Progenitor cell of endocrine pancreas (in vitro differentiated cells): ENCODE results near the gene ZNF883. TPM values are rescaled to one million over a fixed set of nuclear protein-coding genes. Genes with fewer than 3 reads are reported as not detected.
"Not testable (repeated sequence)": the region's sequence is repeated elsewhere in the genome, so short reads cannot be mapped to it uniquely, and the experiment has no call there.

Experiments used
- DNase-seq: peaks from one replicate; pipeline ENCODE4 v3.0.0; 2021; ENCODE audit warnings: low spot score; ENCODE audit not compliant: unreplicated experiment
- H3K27ac Mint-ChIP-seq: 2 replicates; pipeline ENCODE4 v1.8.0; 2021; ENCODE audit warnings: mild to moderate bottlenecking, moderate library complexity, mixed read lengths
- H3K27me3 Mint-ChIP-seq: 2 replicates; pipeline ENCODE4 v1.8.0; 2021; ENCODE audit warnings: mixed read lengths
- H3K36me3 Mint-ChIP-seq: 2 replicates; pipeline ENCODE4 v1.8.0; 2022; ENCODE audit warnings: mixed read lengths; ENCODE audit not compliant: insufficient read depth
- H3K4me1 Mint-ChIP-seq: 2 replicates; pipeline ENCODE4 v1.8.0; 2021; ENCODE audit warnings: low read depth, mixed read lengths
- H3K4me3 Mint-ChIP-seq: 2 replicates; pipeline ENCODE4 v1.8.0; 2021; ENCODE audit warnings: low read depth, mild to moderate bottlenecking, moderate library complexity, mixed read lengths
- H3K9me3 Mint-ChIP-seq: 2 replicates; pipeline ENCODE4 v1.8.0; 2021; ENCODE audit warnings: low read depth, mixed read lengths
- long read RNA-seq: library from polyadenylated mRNA; unstranded; transcript quantifications from one replicate; pipeline ENCODE4 v2.0.0, GENCODE V29; 2020
- total RNA-seq: library from RNA; stranded (reverse); gene quantifications from 2 replicates; pipeline ENCODE4 v1.2.1, GENCODE V29; 2021
- TF ChIP-seq, protein P1 (sequence below): fragments of 200-600 bp; sonication (generic); IDR thresholded peaks from one replicate; pipeline ENCODE4 v1.5.0; 2021; ENCODE audit warnings: antibody characterized with exemption, mild to moderate bottlenecking; ENCODE audit not compliant: unreplicated experiment

ZNF883 gene
- 14.1 and 16.5 TPM in 2 replicates for total RNA-seq
- long read RNA-seq, transcript ZNF883-201 (5 exons, 2,414 nt): major isoform, 13 of 23 reads
- long read RNA-seq, partial matches to known transcripts: 10 of 23 reads
- long read RNA-seq, other reads (novel, unspliced or antisense): 0 of 23 reads

- TF ChIP-seq, protein P1, sequence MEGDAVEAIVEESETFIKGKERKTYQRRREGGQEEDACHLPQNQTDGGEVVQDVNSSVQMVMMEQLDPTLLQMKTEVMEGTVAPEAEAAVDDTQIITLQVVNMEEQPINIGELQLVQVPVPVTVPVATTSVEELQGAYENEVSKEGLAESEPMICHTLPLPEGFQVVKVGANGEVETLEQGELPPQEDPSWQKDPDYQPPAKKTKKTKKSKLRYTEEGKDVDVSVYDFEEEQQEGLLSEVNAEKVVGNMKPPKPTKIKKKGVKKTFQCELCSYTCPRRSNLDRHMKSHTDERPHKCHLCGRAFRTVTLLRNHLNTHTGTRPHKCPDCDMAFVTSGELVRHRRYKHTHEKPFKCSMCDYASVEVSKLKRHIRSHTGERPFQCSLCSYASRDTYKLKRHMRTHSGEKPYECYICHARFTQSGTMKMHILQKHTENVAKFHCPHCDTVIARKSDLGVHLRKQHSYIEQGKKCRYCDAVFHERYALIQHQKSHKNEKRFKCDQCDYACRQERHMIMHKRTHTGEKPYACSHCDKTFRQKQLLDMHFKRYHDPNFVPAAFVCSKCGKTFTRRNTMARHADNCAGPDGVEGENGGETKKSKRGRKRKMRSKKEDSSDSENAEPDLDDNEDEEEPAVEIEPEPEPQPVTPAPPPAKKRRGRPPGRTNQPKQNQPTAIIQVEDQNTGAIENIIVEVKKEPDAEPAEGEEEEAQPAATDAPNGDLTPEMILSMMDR: peak; percentile 10
- peaks cover 5% of the 10 kb centered on the region for H3K4me1 Mint-ChIP-seq
- peaks cover 9% of the 10 kb centered on the region for H3K27me3 Mint-ChIP-seq
- peak within 1 kb of the TSS; percentile 88 for H3K27ac Mint-ChIP-seq
- DNase-seq: peak; percentile 36
- peaks cover 37% of the 10 kb centered on the region for H3K9me3 Mint-ChIP-seq
- peaks cover 26% of the 10 kb centered on the region for H3K36me3 Mint-ChIP-seq
- peak within 1 kb of the TSS; percentile 88 for H3K4me3 Mint-ChIP-seq
Observed at GRCh38 chr9:113011911-113012381, at the start of gene ZNF883. Gene ZNF883 (minus strand): TSS chr9:113012192.

DNA sequence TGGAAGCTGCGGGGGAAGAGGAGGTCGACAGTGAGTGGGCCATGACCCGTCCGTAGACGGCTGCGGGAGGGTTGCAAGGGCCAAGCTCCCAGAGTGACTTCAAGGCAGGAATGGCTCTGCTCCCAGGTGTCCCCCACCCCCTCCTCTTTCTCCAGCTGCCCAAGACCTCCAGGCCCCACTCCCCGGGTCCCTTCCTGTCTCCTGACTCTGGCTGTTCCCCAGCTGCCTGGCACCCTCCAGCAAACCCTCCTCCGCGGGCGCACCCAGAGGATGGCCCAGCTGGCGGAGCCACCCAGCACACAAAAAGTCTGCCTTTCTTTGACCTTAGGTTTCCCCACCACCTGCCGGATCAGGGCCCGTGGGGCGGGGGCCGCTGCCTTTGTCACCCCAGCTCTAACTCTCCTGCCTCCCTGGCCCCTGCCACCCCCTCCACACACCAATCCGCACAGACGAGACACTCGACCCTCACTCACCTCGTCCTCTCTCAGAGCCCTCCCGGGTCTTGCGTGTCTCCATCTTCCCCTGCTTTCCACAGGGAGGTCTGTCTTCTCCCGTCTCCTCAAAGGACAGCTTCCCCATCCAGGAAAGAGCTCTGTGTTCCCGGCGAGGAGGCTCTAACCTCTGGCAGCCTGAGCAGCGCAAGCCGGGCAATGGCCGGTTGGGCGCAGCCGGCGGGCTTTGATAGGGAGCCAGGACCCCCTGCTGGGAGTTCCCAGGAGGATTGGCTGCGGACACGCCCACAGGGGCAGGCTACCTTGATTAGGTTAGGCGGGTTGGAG lies 49.3 kb upstream of the ZNF883 start:
- H3K4me1 Mint-ChIP-seq, H3K4me3 Mint-ChIP-seq, H3K36me3 Mint-ChIP-seq, H3K9me3 Mint-ChIP-seq, DNase-seq, H3K27ac Mint-ChIP-seq: not testable (repeated sequence)
- H3K27me3 Mint-ChIP-seq: peaks cover 12% of the 10 kb centered on the region

DNA sequence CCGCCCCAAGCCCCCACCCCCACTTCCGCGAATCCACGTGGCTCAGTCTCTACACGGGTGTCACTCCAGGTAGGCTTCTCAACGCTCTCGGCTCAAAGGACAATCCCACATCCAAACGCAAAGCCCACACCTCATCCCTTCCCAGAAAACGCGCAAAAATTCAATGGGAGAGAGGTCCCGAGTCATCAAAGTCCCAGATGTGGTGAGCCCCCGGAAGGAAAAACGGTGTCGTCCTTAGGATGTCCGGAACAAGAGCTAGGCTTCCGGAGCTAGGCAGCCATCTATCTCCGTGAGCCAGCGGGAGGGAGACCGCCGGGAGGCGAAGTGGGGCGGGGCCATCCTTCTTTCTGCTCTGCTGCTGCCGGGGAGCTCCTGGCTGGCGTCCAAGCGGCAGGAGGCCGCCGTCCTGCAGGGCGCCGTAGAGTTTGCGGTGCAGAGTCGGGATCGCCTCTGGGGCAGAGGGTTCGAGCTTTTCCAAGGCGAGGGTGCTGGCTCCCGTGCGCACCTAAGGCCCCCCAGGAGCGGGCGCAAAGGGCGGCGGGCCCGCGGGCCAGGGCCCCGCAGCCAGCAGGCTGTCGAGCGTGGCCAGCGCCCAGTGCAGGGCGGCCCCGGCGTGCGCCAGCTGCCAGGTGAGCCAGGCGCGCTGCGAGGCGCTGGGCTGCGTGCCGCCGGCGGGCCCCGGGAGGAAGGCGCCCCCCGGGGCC lies 47.7 kb upstream of the ZNF883 start:
- DNase-seq, H3K36me3 Mint-ChIP-seq, H3K9me3 Mint-ChIP-seq, H3K4me3 Mint-ChIP-seq, H3K4me1 Mint-ChIP-seq, H3K27ac Mint-ChIP-seq: not testable (repeated sequence)
- peaks cover 12% of the 10 kb centered on the region for H3K27me3 Mint-ChIP-seq

GRCh38 chr9:113057193-113057592 lies 45.2 kb upstream of the ZNF883 start:
- DNase-seq: no peak
- H3K9me3 Mint-ChIP-seq: peaks cover 6% of the 10 kb centered on the region
- H3K4me1 Mint-ChIP-seq: no peaks in the 10 kb centered on the region
- peaks cover 12% of the 10 kb centered on the region for H3K27me3 Mint-ChIP-seq
- H3K36me3 Mint-ChIP-seq: no peaks in the 10 kb centered on the region
- H3K27ac Mint-ChIP-seq: no peak overlapping the region
- TF ChIP-seq, protein P1: no peak
- H3K4me3 Mint-ChIP-seq: no peak overlapping the region

- Mint-ChIP-seq H3K9me3 (peaks cover 6% of the 10 kb centered on the region), H3K27ac (no peak within 1 kb of the TSS), H3K4me3 (no peak within 1 kb of the TSS), H3K36me3 (no peaks in the 10 kb centered on the region), H3K4me1 (no peaks in the 10 kb centered on the region), H3K27me3 (peaks cover 12% of the 10 kb centered on the region)
- peak; percentile 73 for DNase-seq
- TF ChIP-seq, protein P1: no peak
Observed at GRCh38 chr9:113056191-113057106, 44.5 kb upstream of the ZNF883 start, which contains the start of gene ZFP37. Gene ZFP37 (minus strand): TSS chr9:113056724. CDS start chr9:113056688, 36 bp downstream.
